22Rv1 (cell line): Measurements from ENCODE around the gene NDNF.

Source experiments
- H3K27ac ChIP-seq: fragments of 450-650 bp; 2 replicates; pipeline ENCODE4 v1.5.1; 2017
- ZFX ChIP-seq: fragments of 450-650 bp; IDR thresholded peaks from 2 replicates; pipeline ENCODE4 v1.6.1; 2017; ENCODE audit warnings: antibody characterized with exemption, borderline replicate concordance
- TF ChIP-seq, protein P1 (sequence below): fragments of 450-650 bp; IDR thresholded peaks from 2 replicates; pipeline ENCODE4 v1.5.1; 2017; ENCODE audit warnings: mild to moderate bottlenecking

The NDNF gene

DNA sequence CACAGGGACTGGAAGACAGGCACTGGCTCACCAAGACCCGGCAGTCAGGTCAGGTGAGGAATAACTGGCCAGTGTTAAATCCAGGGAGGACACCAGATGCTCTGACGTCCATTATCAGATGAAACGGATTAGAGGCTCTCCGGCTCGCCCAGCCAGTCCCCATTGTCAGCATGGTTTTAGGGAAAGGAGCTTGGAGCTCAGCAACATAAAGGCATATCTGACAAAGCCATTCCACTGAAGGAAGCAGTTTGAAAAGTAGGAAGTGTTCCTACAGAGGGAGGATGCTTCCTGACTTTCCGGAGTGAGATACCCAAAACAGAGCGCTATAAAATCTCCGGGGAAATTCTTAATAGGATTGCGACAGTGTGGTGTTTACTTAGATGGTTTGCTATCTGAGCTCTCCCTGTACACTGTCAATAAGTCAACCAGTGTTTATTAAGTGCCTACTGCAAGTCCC is 14.8 kb downstream of the NDNF start:
- H3K27ac ChIP-seq = no peak overlapping the region
- no peak for TF ChIP-seq ZFX
- TF ChIP-seq, protein P1, sequence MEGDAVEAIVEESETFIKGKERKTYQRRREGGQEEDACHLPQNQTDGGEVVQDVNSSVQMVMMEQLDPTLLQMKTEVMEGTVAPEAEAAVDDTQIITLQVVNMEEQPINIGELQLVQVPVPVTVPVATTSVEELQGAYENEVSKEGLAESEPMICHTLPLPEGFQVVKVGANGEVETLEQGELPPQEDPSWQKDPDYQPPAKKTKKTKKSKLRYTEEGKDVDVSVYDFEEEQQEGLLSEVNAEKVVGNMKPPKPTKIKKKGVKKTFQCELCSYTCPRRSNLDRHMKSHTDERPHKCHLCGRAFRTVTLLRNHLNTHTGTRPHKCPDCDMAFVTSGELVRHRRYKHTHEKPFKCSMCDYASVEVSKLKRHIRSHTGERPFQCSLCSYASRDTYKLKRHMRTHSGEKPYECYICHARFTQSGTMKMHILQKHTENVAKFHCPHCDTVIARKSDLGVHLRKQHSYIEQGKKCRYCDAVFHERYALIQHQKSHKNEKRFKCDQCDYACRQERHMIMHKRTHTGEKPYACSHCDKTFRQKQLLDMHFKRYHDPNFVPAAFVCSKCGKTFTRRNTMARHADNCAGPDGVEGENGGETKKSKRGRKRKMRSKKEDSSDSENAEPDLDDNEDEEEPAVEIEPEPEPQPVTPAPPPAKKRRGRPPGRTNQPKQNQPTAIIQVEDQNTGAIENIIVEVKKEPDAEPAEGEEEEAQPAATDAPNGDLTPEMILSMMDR = no peak

DNA sequence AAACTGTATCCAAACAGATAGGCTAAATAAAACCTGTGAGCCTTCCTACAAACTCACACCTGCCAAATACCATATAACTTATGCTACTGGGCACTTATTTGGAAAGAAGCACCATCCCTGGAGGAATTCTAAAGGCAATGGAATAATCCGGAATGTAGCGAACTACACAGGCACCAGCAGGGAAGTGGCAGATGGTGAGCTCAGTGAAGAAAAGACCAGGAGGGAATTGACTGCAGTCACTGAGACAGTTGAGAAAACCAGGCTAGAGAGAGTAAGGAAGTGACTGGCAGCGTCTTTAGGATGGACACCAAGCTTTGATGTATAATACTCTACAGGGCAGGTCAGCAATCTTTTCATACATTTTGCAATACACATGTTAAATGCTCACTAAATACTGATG is 16.3 kb downstream of the NDNF start:
- H3K27ac ChIP-seq = no peak overlapping the region
- TF ChIP-seq, protein P1 = no peak
- no peak for TF ChIP-seq ZFX

DNA sequence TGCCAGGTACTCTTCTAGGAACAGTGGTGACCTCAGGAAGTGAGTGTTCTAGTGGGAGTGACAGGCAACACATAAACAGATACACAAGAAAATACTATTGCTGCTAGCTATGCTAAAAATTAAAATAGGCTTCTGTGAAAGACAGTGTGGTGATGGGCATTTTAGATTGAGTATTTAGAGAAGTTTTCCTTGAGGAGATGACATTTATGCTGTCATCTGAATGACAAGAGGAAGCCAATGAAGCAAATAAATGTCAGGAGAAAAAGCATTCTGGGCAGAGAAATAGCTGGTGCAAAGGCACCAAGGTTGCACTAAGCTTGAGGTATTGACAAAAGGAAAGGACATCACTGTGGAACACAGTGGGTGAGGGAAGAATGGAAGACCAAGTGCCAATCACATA is 18.0 kb downstream of the NDNF start:
- TF ChIP-seq, protein P1 = no peak
- TF ChIP-seq ZFX = no peak
- no peak overlapping the region for H3K27ac ChIP-seq

DNA sequence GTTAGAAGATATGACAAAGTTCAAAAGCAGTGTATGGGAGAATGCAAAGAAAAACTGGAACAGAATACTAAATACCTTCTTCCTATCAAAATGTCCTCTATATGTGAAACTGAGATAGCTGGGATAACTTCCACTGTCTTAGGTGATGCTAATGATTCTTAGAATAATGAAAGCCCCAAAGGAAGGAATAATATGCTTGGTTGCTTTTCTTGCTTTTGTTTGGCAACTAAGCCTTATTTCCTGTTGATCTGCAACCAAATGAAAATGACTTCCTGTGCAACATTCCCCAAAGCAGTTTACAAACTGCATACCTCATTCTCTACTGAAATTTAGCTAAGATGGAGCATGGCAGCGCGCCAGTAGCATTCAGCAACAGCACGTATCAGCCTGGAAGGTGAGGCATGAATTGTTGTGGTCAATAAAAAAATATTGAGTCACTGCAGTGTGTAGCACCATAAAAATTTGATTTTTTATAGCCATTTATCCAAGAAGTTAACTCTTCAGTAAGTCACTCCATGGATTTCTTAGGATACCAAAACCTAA is 18.7 kb downstream of the NDNF start:
- H3K27ac ChIP-seq = no peak overlapping the region
- TF ChIP-seq ZFX = no peak
- TF ChIP-seq, protein P1 = no peak

DNA sequence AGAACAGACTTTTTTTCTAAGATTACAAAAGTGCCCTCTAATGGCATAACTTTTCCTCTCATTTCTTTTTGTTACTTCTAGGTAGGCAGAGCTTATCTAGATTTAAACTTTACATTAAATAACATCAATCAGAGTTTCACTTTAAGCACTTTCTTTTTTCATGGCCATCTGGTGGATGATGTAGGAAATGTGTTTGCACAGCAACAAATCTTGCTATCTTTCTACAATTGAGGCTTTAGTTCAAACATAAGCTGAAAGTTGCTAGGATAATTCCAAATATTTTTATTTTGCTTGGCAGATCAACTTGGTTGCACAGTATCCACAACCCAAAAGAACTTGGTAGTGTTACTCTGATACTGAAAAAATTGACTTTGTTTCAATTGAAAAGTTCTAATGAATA is 22.0 kb downstream of the NDNF start:
- no peak overlapping the region for H3K27ac ChIP-seq
- TF ChIP-seq ZFX = no peak
- TF ChIP-seq, protein P1 = peak; percentile 23; the same call in 1 of the 2 replicates

DNA sequence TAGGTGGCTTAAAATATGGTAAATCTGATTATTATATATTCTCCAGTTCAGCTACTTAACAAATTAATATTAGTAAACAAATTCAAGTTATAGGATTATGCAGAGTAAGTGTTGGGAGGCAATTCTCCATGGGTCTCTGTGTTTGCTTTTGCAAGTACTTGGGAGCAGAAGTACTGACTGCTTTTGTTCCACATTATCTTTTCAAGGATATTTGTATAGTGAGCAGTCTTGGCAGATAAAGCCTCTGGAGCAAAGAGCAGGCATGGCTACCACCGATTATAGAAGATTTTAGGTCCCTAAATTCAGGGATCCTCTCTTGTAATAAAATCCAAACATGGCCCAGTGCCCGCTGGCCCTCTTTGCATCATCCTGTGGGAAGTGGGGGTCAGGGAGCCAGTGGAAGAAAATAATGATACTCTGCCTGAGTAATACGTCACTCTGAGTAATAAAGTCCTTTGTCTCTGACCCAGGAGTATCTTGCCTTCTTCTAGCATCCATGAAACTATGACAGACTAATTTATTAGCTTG is 23.2 kb downstream of the NDNF start:
- no peak overlapping the region for H3K27ac ChIP-seq
- TF ChIP-seq, protein P1 = no peak
- TF ChIP-seq ZFX = no peak

DNA sequence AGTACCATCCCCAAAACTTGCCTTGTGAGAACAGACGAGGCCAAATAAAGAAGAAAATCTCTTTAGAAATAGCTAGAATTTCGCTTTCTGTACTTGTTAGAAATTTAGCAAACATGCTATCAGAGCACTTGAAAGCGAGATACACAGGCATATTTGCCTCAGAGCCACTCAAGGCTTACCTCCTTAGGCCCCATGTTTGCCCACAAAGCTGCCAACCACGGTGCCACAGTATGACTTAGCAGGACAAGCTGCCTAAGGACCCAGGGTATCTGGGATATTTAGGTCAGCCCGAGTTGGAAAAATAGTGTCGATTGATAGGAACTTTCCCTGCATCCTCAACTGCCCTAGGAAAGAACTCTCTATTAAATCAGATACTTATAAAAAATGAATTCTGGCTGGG is 24.2 kb downstream of the NDNF start:
- H3K27ac ChIP-seq = no peak overlapping the region
- TF ChIP-seq, protein P1 = no peak
- TF ChIP-seq ZFX = no peak
